Fibroblast of skin of right quadriceps (primary cell): ENCODE results near the gene YBX2.
"Not testable (repeated sequence)": the region's sequence is repeated elsewhere in the genome, so short reads cannot be mapped to it uniquely, and the experiment has no call there.

ENCODE experiments used
- DNase-seq: peaks from one replicate; pipeline ENCODE4 v3.0.0-alpha.2; 2013

YBX2 gene

DNA sequence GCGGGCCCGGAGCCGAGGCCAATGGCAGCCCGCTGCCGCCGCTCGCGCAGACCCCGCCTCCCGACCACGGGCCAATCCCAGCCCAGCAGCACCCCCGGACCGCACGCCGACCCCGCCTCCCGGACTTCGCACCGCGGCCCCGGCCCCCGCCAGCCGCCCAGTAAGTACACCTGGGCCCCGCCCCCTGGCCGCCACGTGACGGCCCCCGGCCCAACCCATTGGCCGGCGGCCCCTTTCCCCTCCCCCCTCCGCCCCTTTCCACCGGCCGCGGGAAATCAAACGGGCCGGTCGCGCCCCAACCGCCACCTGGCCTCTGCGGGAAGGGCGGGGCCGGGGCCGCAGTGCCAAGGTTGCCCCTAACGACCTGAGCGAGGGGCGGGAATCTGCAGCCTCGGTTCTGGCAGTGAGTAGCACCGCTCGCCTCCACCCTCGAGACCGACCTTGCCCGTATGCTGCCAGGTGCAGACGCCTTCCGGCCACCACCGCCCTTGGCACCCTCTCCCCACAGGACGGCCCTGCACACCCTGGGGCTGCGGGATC is at the start of gene YBX2:
Gene YBX2, minus strand, starts transcription at position 26 of the 540 bp plus-strand sequence. CDS start 139 bp downstream, outside the sequence.
- DNase-seq: peak; percentile 21

DNA sequence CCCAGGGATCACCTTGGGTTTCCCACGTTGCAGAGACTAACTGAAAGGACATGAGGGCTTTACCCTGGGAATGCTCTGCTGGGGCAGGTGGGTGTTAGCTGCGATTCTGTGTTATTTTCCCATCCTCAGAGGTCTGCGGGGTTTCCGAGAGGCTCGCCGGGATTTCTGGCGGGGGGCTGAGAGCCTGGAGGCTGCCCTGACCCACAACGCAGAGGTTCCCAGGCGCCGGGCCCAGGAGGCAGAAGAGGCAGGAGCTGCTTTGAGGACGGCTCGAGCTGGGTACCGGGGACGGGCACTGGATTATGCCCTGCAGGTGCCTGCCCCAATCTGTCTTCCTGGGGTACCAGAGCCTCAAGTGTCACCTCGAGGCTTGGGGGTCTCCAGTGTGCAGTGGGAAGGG is 48.8 kb upstream of the YBX2 start:
- DNase-seq: no peak

DNA sequence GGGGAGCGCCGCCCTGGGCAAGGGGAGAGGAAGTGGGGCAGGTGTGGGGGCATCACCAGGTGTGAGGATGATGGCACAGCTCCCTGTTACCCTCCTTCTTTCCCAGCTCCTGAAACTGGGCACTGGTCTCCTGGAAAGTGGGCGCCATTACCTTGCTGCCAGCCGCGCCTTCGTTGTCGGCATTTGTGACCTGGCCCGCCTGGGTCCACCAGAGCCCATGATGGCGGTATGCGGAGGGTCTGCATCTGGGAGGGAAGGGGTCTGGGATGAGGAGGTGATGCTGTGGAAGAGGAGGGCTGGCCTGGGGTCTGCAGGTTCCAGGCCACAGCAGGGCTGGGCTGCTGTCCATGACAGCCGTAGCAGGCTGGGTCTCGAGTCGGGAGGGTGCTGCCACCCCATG is 47.4 kb upstream of the YBX2 start:
- DNase-seq: no peak

DNA sequence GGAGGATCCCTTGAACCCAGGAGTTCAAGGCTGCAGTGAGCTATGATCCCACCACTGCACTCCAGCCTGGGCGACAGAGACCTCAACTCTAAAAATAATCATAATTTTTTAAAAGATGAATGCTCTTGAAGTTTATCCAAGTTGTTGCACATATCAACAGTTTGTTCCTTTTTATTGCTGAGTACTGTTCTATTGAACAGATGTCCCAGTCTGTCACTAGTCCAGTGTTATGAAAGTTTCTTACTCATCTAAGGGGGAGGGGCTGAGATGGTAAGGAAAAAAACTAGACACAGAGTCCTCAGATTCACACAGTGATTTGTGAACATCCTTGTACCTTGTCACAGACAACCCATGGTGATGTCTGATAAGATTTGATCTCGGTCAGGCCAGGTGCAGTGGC is 45.7 kb upstream of the YBX2 start:
- DNase-seq: no peak

DNA sequence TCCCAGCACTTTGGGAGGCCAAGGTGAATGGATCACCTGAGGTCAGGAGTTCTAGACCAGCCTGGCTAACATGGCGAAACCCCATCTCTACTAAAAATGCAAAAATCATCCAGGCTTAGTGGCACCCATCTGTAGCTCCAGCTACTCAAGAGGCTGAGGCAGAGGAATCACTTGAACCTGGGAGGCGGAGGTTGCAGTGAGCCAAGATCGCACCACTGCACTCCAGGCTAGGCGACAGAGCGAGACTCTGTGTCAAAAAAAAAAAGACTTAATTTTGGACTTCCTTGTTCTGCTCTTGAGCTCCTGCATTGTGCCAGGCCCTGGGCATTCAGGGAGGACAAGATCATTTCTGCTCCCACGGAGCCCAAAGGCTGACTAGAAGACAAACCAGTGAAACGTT is 43.2 kb upstream of the YBX2 start:
- DNase-seq: not testable (repeated sequence)

DNA sequence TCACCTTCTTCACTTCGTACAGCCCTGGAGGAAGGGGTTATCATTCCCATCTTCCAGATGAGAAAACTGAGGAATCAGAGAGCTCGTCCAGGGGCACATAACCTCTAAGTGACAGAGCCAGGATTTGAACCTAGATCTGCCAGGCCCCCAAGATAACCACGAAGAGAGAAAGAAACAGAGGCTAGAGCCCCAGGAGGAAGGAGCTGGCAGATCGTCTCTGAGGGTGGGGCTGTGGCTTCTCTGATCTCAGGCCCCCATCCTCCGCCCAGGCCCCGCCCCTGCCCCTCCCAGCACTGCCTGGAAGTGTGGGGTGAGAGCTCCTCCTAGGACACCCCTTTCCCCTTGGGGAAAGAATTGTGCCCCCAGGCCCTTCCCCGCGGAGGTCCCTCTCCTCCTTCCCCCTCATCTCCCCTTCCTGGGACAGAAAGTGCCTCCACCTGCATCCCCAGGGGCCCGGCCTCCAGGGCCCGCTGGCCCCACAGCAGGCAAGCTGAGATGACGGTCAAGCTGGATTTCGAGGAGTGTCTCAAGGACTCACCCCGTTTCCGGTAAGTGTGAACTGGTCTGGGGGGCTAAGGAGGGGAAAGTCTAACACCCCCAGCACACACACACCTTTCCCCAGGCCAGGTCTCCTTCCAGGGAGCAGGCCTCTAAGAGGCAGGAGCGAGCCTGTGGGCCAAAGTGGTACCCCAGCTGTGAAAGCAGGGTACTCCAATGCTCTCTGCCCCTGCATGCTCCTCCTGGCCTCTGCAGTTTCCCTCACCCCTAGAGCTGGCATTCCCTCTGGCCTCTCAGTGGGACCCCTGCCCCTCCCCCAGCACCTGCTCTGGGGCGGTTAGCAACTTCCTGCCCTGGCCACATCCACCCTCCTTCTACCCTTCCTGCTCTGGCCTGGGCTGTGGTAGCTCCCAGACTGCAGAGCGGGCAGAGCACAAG is 42.1 kb upstream of the YBX2 start, which contains the start of gene ACAP1:
Gene ACAP1, plus strand, starts transcription at position 290 of the 936 bp plus-strand sequence. Its CDS starts 206 bp downstream, at position 496.
- DNase-seq: no peak

DNA sequence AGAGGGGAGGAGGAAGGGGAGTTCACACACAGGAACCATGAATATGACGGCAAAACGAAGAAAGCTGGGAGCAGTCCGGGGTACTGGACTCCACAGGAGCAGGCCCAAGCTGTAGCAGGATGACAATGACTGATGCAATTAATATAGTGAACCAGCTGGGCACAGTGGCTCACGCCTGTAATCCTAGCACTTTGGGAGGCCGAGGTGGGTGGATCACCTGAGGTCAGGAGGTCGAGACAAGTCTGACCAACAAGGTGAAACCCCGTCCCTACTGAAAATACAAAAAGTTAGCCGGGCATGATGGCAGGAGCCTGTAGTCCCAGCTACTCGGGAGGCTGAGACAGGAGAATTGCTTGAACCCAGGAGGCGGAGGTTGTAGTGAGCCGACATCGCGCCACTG is 41.3 kb upstream of the YBX2 start:
- DNase-seq: not testable (repeated sequence)

DNA sequence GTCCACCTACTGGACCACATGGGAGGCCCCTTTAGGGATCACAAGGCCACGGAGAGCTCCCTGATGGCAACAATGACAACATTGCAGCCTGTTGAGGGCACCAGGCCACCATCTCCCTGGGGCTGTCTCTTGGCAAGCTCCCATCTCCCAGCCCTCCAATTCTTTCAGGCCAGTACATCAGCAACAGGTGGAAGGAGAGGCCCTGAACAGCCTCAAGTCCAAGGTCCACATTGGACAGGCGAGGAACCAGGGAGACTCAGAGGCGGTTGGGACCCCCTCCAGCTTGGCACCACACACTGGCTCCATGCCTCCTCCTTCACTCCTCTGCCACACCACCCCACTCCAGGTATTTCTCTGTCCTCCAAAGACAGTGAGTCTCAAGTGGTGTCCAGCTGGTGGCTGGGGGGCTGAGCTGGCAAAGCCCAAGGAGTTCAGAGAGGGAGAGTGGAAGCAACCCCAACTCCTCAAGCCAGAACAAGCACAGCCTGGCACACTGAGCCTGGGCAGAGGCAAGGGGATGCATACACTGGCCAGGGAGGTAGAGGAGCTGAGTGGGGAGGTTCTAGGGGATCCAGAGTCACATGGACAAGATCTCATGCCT is 40.6 kb upstream of the YBX2 start:
- DNase-seq: no peak

DNA sequence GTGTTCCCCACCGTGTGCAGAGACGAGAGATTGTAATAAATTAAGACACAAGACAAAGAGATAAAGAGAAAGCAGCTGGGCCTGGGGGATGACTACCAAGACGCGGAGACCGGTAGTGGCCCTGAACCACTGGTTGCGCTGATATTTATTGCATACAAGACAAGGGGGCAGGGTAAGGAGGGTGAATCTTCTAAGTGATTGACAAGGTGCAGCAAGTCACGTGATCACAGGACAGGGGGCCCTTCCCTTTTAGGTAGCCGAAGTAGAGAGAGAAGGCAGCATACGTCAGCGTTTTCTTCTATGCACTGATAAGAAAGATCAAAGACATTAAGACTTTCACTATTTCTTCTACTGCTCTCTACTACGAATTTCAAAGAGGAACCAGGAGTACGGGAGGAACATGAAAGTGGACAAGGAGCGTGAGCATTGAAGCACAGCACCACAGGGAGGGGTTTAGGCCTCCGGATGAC is 38.2 kb upstream of the YBX2 start:
- DNase-seq: not testable (repeated sequence)

DNA sequence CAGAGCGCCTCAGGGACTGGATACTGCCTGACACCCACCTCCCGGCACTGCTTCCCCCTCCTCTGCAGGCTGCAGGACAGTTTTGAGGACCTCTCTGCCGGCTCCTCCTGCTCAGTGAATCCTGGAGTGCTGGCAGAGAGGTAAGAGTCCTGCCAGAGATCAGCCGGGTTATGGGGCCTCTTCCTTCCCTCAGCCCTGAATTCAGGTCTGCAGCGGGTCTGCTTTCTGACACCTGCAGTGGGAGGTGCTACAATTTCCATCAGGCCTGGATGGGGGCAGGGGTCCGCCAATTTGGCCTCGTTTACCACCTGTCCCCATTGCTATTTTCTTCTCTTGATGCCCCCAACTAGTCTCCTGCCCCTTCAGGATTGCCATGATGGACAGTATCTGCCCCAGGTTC is 37.7 kb upstream of the YBX2 start:
- no peak for DNase-seq

DNA sequence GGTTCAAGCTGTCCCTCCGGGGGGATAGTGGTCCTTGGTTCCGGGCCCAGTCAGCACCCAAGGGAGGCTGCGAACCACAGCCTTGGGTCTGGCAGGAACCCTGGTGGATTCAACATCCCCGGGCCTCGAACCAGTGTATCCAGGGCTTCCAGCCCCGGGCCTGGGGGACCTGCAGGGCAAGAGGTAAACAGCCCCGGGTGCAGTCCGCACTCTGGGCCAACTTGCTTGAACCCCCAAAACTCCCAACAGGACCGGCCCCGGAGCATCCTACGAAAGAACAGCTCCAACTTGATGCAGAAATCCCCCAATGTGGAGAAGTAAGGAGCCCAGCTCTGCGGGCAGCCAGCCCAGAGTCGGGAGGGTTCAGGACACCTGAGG is 36.2 kb upstream of the YBX2 start:
- no peak for DNase-seq

DNA sequence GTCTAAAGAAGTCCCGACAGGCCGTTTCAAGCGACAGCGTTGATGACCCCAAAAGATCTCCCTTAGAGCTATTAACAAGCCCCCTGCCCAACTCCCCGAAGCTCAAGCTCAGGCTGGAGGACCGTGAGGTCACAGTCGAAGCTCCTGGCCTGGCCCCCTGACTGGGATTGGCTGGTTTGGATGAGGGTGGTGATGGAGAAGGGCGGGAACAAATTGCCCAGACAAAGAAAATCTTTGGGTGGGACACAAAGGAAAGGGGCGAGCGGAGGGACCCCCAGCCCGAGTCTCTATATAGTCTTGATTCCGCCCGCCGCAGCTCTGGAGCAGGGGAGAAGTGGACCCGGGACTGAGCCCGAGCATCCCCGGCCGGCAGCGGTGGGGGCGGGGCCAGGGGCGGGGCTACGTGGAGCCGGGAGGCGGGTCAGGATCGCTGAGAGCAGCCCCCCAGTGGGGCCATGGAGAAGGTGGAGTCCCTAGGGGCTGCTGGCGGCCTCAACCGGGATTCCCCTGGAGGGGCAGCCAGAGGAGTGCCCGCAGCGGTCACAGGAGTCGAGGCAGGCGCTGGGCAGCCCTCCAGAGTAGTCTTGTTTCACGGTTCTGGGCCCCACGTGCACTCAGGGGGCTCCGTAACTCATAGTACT is 35.7 kb upstream of the YBX2 start:
- peak; percentile 80 for DNase-seq

DNA sequence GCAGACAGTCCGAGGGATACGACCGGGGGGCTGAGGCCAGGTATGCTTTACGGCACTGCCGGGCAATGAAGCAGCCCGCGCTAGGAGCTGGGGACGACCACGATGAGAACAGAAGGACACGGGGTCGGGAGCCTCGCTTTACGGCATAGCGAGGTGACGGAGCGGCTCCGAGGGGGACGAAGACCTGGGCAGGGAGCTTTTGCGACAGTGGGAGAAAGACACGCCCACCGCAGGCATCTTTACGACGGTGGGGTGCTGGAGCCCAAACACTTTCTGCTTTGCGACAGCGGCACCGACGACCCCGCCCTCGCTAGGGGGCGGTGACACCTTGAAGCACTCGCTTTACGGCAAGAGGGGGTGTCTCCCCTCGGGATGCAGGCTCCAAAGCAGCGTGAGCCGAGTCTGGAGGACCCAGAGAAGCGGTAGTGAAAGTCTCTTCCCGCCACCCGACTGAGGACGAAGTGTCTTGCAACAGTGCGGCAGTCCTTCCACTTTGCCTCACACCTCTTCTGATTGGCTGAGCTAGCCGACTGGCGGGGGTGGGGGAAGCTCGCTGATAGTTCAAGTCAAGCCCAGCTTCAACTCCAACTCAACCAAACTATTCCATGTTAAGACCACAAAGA is 35.0 kb upstream of the YBX2 start:
- peak; percentile 100 for DNase-seq

DNA sequence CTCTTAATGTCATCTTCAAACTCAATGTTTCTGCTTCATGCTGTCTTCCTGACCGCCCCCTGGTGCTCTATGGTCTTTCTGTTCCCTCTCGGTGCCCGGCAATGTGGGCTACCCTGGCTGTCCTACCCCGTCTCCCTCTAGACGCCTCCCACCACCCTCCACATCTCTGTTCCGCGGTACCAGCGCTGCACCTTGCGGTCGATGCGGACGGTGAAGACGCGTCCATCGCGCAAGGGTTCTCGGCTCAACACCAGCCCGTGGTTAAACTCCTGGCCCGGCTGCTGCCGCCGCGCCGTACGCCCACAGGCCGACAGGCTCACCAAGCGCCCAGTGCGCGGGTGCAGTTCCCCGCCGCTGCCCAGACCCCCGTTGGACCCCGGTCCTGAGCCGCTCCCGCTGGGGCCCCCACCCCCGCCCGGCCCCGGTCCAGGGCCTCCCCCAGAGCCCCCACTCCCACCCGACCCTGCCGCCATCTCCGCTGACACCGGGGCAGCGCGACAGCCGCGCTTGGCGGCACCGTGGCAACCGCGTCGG is 34.5 kb upstream of the YBX2 start, which contains the start of gene NEURL4:
Gene NEURL4, minus strand, starts transcription at position 496 of the 534 bp plus-strand sequence. Its CDS starts 23 bp downstream, at position 473.
- DNase-seq: no peak

DNA sequence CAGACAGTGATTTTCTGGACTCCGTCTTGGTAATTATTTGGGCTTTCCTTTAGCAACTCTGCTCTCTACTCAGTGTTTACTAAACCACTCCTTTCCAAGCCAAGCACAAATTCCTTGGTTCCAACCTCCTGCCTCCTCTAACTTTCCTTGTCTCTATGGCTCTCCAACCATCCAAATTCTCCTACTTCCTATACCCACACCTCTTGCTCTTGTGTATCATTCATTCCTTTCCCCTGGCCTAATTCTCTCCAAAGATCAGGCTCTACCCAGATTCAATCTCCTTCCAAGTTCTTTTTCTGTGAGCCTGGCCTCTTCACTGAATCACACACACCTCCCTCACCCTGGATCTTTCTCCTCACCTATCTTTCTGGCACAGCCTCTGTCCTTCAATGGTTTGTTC is 33.6 kb upstream of the YBX2 start:
- no peak for DNase-seq

DNA sequence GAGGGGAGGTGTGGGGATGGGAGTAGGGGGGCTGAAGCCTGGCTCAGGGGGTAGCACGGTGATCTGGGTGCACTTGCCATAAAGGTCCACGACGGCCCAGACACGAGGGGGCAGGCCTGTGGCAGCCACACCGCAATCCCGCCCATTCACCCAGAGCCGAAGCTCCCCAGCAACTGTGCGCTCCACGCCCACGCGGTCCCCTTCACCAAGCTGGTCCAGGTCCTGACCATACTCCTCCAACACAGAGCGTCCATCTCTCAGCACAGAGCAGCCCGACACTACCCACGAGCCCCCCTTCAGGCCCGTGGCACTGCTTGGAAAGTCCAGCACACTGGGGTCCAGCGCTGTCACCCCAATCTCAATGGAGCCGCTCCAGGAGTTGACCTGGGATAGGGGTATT is 33.1 kb upstream of the YBX2 start:
- DNase-seq: no peak

DNA sequence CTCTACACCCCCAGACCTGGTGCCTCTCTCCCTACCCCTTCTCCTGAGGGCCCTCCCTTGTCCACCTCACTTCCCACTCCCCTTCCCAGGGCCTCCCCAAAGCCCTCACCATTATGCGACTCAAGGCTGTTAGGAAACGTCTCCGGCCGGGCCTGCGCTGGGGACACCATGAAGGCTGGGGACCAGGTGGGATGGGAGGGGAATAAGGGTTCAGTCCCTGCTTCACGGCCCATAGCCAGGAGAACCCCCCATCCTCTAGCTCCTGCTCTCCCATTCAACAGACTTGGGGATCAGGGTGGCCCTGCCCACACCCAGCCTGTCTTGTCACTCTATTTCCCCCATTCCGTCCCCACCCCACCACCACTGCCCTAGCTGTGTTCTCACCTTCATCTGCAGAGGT is 32.6 kb upstream of the YBX2 start:
- DNase-seq: no peak

DNA sequence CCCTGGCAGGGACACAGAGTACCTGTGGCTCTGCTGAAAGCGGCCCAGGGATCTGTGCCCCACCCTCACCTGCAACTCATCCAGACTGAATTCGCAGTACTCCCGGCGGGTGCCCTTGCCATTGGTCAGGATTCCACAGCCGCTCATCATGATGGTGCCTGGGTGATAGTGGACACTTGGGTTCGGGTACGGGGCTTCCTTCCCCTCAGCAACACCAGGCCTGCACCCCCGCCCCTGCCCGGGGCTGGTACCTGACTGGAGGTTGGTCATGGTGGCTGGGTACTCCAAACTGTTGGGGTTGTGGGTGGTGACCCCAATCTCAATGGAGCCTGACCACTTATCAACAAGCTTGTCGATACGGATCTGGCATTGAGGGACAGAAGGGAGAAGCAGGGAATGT is 31.7 kb upstream of the YBX2 start:
- no peak for DNase-seq

DNA sequence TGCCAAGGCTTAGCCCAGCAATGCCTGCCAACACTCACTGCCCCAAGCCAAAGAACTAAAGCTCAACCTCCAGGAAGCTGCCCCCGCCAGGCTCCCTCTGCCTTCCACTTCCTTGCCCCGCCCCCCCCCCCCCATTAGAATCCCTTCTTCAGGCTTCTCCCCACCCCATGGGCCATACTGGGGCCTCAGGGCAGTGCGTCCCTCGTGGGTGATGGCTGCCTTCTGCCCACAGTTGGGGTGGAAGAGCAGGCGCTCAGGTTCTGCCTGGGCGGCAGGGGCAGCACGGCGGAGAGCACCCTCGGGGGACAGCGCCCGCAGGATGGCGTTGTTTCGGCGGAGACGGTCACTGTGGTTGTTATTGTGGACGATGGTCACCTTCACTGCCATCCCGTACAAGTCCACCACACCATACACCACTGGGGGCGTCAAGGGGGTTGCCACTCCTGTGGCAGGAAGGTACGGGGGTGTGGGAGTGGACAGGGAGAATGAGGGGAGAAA is 30.6 kb upstream of the YBX2 start:
- DNase-seq: no peak

DNA sequence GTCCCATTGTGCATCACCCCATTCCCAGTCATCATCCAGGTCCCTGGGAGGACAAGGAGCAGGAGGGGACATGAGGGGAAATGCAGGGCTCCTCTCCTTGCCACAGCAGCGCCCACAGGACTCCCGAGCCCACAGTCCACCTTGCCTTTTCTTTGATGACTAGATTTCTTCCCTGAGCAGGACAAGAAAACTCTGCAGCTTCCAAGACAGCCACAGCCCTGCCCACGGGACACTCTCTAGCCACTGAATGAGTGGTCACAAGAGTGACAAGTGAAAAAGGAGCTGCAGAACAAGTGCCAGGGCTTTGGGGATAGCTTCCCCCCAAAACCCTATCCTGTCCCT is 30.0 kb upstream of the YBX2 start:
- DNase-seq: no peak

DNA sequence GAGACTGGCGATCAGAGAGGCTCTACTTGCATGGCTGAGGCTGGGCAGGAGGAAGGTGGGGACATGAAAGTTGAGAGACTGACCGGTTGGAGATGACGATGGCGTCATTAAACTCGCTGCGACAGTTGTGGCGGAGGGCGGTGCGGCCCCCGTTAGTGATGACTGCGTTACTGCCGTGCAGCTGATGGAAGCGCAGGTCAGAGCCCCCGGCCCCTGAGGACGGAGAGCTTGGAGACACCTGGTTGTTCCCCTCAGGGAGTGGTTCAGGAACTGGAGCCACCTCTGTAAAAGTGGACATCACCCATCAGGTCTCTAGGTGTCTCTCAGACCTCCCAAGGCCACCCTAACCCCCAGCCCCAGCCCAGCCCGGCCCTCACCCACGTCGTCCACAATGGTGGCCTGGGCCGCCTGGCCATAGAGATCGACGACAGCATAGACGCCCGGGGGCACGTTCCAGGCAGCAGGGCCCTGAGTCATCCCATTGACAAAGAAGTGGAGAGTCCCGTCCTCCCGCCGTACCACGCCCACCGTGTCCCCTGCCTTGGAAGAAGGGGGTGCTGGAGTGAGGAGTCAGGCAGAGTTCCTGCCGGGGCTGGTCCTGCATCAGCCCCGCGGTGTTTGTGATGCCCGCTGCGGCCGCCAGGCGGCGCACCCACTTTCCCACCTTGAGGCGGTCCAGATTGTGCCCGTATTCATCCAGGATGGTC is 29.4 kb upstream of the YBX2 start:
- peak; percentile 28 for DNase-seq
